B cell (primary cell): ENCODE measurements around the gene NKX1-2. TPM values are rescaled to one million over a fixed set of nuclear protein-coding genes. Genes with fewer than 3 reads are reported as not detected.

ENCODE experiments used
- ATAC-seq: fragments of 200-7000 bp; cut with Tn5 transposase; one replicate; pipeline ENCODE4 v1.10.0; 2021; ENCODE audit warnings: low read depth, mild to moderate bottlenecking, moderate number of reproducible peaks, moderate library complexity
- CTCF ChIA-PET: fragments of 350-600 bp; sonication (Branson Sonifier 250); formaldehyde crosslinking; loops from one replicate; lab custom pipeline; 2021; ENCODE audit warnings: antibody characterized with exemption, inconsistent platforms; lab: Charles Lee
- POLR2A ChIA-PET: fragments of 350-600 bp; sonication (Branson Sonifier 250); formaldehyde crosslinking; loops from one replicate; lab custom pipeline; 2021; ENCODE audit warnings: antibody characterized with exemption; lab: Charles Lee
- DNase-seq: peaks from one replicate; pipeline ENCODE4 v3.0.0; 2013
- H2AFZ ChIP-seq: 2 replicates; pipeline ENCODE4 v1.6.1; 2012; ENCODE audit warnings: mild to moderate bottlenecking, low read depth, low read length; ENCODE audit not compliant: insufficient read depth, poor library complexity, severe bottlenecking
- H3K27ac ChIP-seq, 2 donors: 1 replicate in 1 of 2; 2 replicates in 1 of 2; pipeline ENCODE4 v1.5.1; 2012 to 2013; ENCODE audit warnings: low read length in 2 of 2, mild to moderate bottlenecking in 2 of 2, moderate library complexity in 1 of 2
- H3K27me3 ChIP-seq, 4 experiments: fragments of 200-600 bp in 1 of 4; sonication (generic) in 1 of 4; replicated peaks in 1 of 4; 1 replicate in 2 of 4; 2 replicates in 2 of 4; pipeline versions ENCODE4 v1.6.1 to v1.7.0; 2013 to 2016; ENCODE audit warnings: low read length in 3 of 4, mild to moderate bottlenecking in 2 of 4, mixed read lengths in 1 of 4, moderate library complexity in 1 of 4; ENCODE audit not compliant: insufficient read depth in 4 of 4, control insufficient read depth in 3 of 4; ENCODE audit errors: control extremely low read depth in 1 of 4
- H3K36me3 ChIP-seq, 2 experiments: replicated peaks in 1 of 2; 1 replicate in 1 of 2; 2 replicates in 1 of 2; pipeline versions ENCODE4 v1.6.1 to v1.7.1; 2013; ENCODE audit warnings: low read length in 1 of 2; ENCODE audit not compliant: insufficient read depth in 2 of 2, control insufficient read depth in 1 of 2; ENCODE audit errors: control extremely low read depth in 1 of 2, extremely low read depth in 1 of 2
- H3K4me1 ChIP-seq, 2 donors: fragments of 200-600 bp in 1 of 2; sonication (generic) in 1 of 2; 1 replicate in 1 of 2; 2 replicates in 1 of 2; pipeline versions ENCODE4 v1.5.1 to v1.6.1; 2013 to 2017; ENCODE audit warnings: low read length in 2 of 2; ENCODE audit not compliant: control insufficient read depth in 2 of 2, insufficient read depth in 2 of 2
- H3K4me2 ChIP-seq: replicated peaks from 2 replicates; pipeline ENCODE3; 2012; ENCODE audit warnings: mild to moderate bottlenecking, low read depth, low read length; ENCODE audit not compliant: poor library complexity, severe bottlenecking
- H3K4me3 ChIP-seq, 5 experiments: fragments of 200-600 bp in 1 of 5; sonication (generic) in 1 of 5; 1 replicate in 3 of 5; 2 replicates in 2 of 5; pipeline versions ENCODE4 v1.5.1 to v1.7.0; 2011 to 2016; ENCODE audit warnings: low read length in 4 of 5, mild to moderate bottlenecking in 4 of 5, low read depth in 2 of 5, control low read depth in 1 of 5, moderate library complexity in 1 of 5; ENCODE audit not compliant: insufficient read depth in 1 of 5; ENCODE audit errors: control extremely low read depth in 1 of 5, extremely low read depth in 1 of 5
- H3K79me2 ChIP-seq: fragments of 200-600 bp; sonication (generic); one replicate; pipeline ENCODE4 v1.6.0; 2016; ENCODE audit warnings: low read length; ENCODE audit not compliant: control insufficient read depth, insufficient read depth
- H3K9ac ChIP-seq: fragments of 200-600 bp; sonication (generic); 2 replicates; pipeline ENCODE4 v1.6.1; 2017; ENCODE audit warnings: mild to moderate bottlenecking, low read length, moderate library complexity
- H3K9me3 ChIP-seq, 3 donors: one replicate each; pipeline versions ENCODE4 v1.6.1 to v1.7.1; 2013; ENCODE audit warnings: low read length in 2 of 3; ENCODE audit not compliant: control insufficient read depth in 2 of 3, insufficient read depth in 1 of 3; ENCODE audit errors: control extremely low read depth in 1 of 3
- H4K20me1 ChIP-seq: 2 replicates; pipeline ENCODE4 v1.6.0; 2012; ENCODE audit warnings: mild to moderate bottlenecking, low read length; ENCODE audit not compliant: insufficient read depth, control insufficient read depth, poor library complexity, severe bottlenecking
- H3K27ac Mint-ChIP-seq: one replicate; pipeline ENCODE4 v1.8.0; 2021; ENCODE audit warnings: mixed read lengths
- H3K27me3 Mint-ChIP-seq: one replicate; pipeline ENCODE4 v1.8.0; 2021; ENCODE audit warnings: mixed read lengths
- H3K4me1 Mint-ChIP-seq: one replicate; pipeline ENCODE4 v1.8.0; 2021; ENCODE audit warnings: mixed read lengths
- H3K4me3 Mint-ChIP-seq: one replicate; pipeline ENCODE4 v1.8.0; 2021; ENCODE audit warnings: mixed read lengths
- H3K9me3 Mint-ChIP-seq: one replicate; pipeline ENCODE4 v1.8.0; 2022; ENCODE audit warnings: mixed read lengths; ENCODE audit not compliant: insufficient read depth
- EZH2 ChIP-seq: IDR thresholded peaks from 2 replicates; pipeline ENCODE4 v1.6.1; 2012; ENCODE audit warnings: borderline replicate concordance, low read depth, mild to moderate bottlenecking, moderate library complexity, low read length; ENCODE audit not compliant: insufficient read depth, poor library complexity, severe bottlenecking
- WGBS: methylation state at CpG from one replicate; pipeline ENCODE4 v1.1.5; 2013; ENCODE audit warnings: missing lambda C conversion rate; ENCODE audit not compliant: insufficient coverage; 5-methylcytosine and 5-hydroxymethylcytosine counted together
- intact Hi-C: fragments of 100-400 bp; cut with micrococcal nuclease; formaldehyde crosslinking; loops from one replicate; pipeline ENCODE4 v1.10.0; 2022
- polyA plus RNA-seq: library from polyadenylated mRNA; depleted of rRNA; stranded (reverse); fragments of >200 nt; gene quantifications from 2 replicates; pipeline ENCODE4 v1.2.3, GENCODE V29; 2012
- total RNA-seq, 2 donors: library from RNA; stranded (reverse); fragments of 120-200 nt in 1 of 2; gene quantifications; 1 replicate in 1 of 2; 2 replicates in 1 of 2; pipeline versions ENCODE4 v1.2.3 to v1.2.4, GENCODE V29; 2013 to 2022
- TF ChIP-seq, protein P1 (sequence below): fragments of 200-600 bp; IDR thresholded peaks from one replicate; pipeline ENCODE4 v1.8.0; 2022; ENCODE audit warnings: antibody characterized with exemption, mild to moderate bottlenecking

Gene NKX1-2
- total and polyA plus RNA-seq, 2 donors (not counting 1 experiment from before 2014, with no cell fraction given) = not detected

DNA sequence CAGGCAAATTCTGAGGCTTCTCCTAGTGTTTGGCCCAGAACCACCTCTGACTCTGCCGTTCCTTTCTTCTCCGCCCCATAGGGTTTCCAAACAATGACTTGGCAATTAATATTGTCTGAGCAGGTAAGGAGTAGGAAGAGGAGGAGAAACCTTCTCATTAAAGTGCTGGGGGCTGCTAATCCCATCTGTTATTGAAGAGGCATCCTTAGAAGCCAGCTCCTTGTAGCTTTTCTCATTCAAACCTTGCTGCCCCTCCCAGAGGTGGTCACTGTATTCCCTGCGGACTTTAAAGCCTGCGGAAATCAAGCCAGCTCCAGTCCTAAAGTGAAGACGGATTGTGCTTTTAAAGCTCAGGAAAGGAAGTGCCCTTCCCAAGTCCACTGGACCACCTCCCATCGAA is 1.4 kb upstream of the NKX1-2 start:
- DNase-seq (no peak), ATAC-seq (no peak)
- H3K9me3 ChIP-seq = peaks cover 0 to 3% (median 0%) of the 10 kb centered on the region in 3 donors
- no peak for TF ChIP-seq EZH2
- TF ChIP-seq, protein P1, sequence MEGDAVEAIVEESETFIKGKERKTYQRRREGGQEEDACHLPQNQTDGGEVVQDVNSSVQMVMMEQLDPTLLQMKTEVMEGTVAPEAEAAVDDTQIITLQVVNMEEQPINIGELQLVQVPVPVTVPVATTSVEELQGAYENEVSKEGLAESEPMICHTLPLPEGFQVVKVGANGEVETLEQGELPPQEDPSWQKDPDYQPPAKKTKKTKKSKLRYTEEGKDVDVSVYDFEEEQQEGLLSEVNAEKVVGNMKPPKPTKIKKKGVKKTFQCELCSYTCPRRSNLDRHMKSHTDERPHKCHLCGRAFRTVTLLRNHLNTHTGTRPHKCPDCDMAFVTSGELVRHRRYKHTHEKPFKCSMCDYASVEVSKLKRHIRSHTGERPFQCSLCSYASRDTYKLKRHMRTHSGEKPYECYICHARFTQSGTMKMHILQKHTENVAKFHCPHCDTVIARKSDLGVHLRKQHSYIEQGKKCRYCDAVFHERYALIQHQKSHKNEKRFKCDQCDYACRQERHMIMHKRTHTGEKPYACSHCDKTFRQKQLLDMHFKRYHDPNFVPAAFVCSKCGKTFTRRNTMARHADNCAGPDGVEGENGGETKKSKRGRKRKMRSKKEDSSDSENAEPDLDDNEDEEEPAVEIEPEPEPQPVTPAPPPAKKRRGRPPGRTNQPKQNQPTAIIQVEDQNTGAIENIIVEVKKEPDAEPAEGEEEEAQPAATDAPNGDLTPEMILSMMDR = no peak
- H3K4me1 Mint-ChIP-seq = peaks cover 28% of the 10 kb centered on the region
- H3K4me3 Mint-ChIP-seq = peak overlapping the region; percentile 29
- no peaks in the 10 kb centered on the region for H3K79me2 ChIP-seq
- peaks cover 0 to 84% (median 51%) of the 10 kb centered on the region in 4 experiments for H3K27me3 ChIP-seq
- 18% methylated on average over 3 of the region's 6 CpGs for WGBS
- no peak overlapping the region for H3K27ac Mint-ChIP-seq
- intact Hi-C loops = no loop called here
- H3K36me3 ChIP-seq = no peaks in the 10 kb centered on the region
- H3K4me3 ChIP-seq = no peak overlapping the region
- H3K4me2 ChIP-seq = no peak overlapping the region
- ChIA-PET POLR2A (no interaction called here), CTCF (interaction anchor here (0.8 to 1.2 kb wide), 2 partner anchors 13 to 44 kb away, joined by 3 read pairs; no protein-coding TSS in a partner anchor)
- H3K27me3 Mint-ChIP-seq = peaks cover 70% of the 10 kb centered on the region
- H3K4me1 ChIP-seq = peaks cover 31 to 42% of the 10 kb centered on the region in 2 donors
- no peak overlapping the region for H3K27ac ChIP-seq
- H3K9me3 Mint-ChIP-seq = no peaks in the 10 kb centered on the region
- H4K20me1 ChIP-seq = no peaks in the 10 kb centered on the region
- H2AFZ ChIP-seq = no peak overlapping the region
- H3K9ac ChIP-seq = no peak overlapping the region

DNA sequence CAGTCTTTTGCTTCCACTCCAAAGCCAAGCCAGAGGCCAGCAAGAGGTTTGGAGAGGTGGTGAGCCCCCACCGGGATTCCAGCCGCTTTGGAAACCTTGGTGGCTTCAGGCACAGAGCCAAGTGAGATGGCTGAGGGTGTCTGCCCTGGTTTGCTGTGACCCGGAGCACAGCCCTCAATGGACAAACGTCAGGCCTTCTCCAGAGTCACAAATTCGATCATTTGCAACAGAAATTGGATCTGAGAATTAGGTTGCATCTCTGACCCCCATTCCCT is 885 bp upstream of the NKX1-2 start:
- ChIA-PET POLR2A (no interaction called here), CTCF (no interaction called here)
- Histone ChIP-seq H3K9me3 (peaks cover 0 to 3% (median 0%) of the 10 kb centered on the region in 3 donors), H4K20me1 (no peaks in the 10 kb centered on the region), H3K4me2 (peak overlapping the region; percentile 78), H3K27me3 (peaks cover 0 to 82% (median 51%) of the 10 kb centered on the region in 4 experiments), H3K4me3 (no peak overlapping the region), H3K79me2 (no peaks in the 10 kb centered on the region), H3K27ac (no peak overlapping the region), H3K4me1 (peaks cover 31 to 42% of the 10 kb centered on the region in 2 donors), H3K36me3 (no peaks in the 10 kb centered on the region), H2AFZ (peak overlapping the region; percentile 33), H3K9ac (no peak overlapping the region)
- WGBS = 14% methylated on average over 5 of the region's 5 CpGs
- peak overlapping the region; percentile 81 for H3K4me3 Mint-ChIP-seq
- peaks cover 70% of the 10 kb centered on the region for H3K27me3 Mint-ChIP-seq
- DNase-seq (no peak), ATAC-seq (no peak)
- intact Hi-C loops = no loop called here
- no peak overlapping the region for H3K27ac Mint-ChIP-seq
- no peak for TF ChIP-seq EZH2
- TF ChIP-seq, protein P1 = no peak
- peaks cover 28% of the 10 kb centered on the region for H3K4me1 Mint-ChIP-seq
- no peaks in the 10 kb centered on the region for H3K9me3 Mint-ChIP-seq
